Vagina (tissue), 2 donors: Measurements from ENCODE around the gene NRXN3. TPM values are rescaled to one million over a fixed set of nuclear protein-coding genes. Genes with fewer than 3 reads are reported as not detected.

Experiments used
- DNase-seq, 2 donors: peaks; one replicate each; pipeline ENCODE4 v3.0.0-alpha.2; 2017; ENCODE audit errors: extremely low spot score in 2 of 2
- H3K27ac ChIP-seq: fragments of 200-600 bp; sonication (generic); one replicate; pipeline ENCODE4 v1.5.1; 2019
- H3K27me3 ChIP-seq: fragments of 200-600 bp; sonication (generic); one replicate; pipeline ENCODE4 v1.5.1; 2019
- H3K36me3 ChIP-seq, 2 donors: fragments of 200-600 bp; sonication (generic); one replicate each; pipeline ENCODE4 v1.5.1; 2017 to 2019
- H3K4me1 ChIP-seq: fragments of 200-600 bp; sonication (generic); one replicate; pipeline ENCODE4 v1.5.1; 2019
- H3K4me3 ChIP-seq, 2 donors: fragments of 200-600 bp; sonication (generic); 1 replicate in 1 of 2; 2 replicates in 1 of 2; pipeline ENCODE4 v1.5.1; 2016 to 2019
- H3K9me3 ChIP-seq: fragments of 200-600 bp; sonication (generic); one replicate; pipeline ENCODE4 v1.5.1; 2019
- CTCF ChIP-seq, 3 experiments: fragments of 450-650 bp in 2 of 3; fragments of 200-600 bp in 1 of 3; sonication (generic) in 1 of 3; IDR thresholded peaks; one replicate each; pipeline ENCODE4 v1.5.1; 2017 to 2019; ENCODE audit warnings: antibody characterized with exemption in 3 of 3, mild to moderate bottlenecking in 2 of 3, moderate library complexity in 2 of 3
- POLR2A ChIP-seq, 2 donors: fragments of 450-650 bp; IDR thresholded peaks; one replicate each; pipeline ENCODE4 v1.6.1; 2017; ENCODE audit warnings: antibody characterized with exemption in 2 of 2, mild to moderate bottlenecking in 2 of 2, moderate library complexity in 2 of 2
- POLR2AphosphoS5 ChIP-seq, 2 donors: sonication (generic); formaldehyde crosslinking; IDR thresholded peaks; one replicate each; pipeline ENCODE4 v1.9.0; 2017; ENCODE audit warnings: antibody characterized with exemption in 2 of 2, mild to moderate bottlenecking in 2 of 2, low read depth in 1 of 2; ENCODE audit not compliant: insufficient read depth in 1 of 2
- intact Hi-C: fragments of 100-400 bp; cut with DNase I; formaldehyde crosslinking; loops from one replicate; pipeline ENCODE4 v1.15.1; 2023
- total RNA-seq: library from RNA; depleted of rRNA; stranded (reverse); fragments of >200 nt; gene quantifications from one replicate; pipeline ENCODE4 v1.2.3, GENCODE V29; 2016

NRXN3 gene
- total RNA-seq, 1 donor from 2014 or later = 4.7 TPM

- Histone ChIP-seq H3K9me3 (no peaks in the 10 kb centered on the region), H3K27me3 (no peaks in the 10 kb centered on the region), H3K4me1 (no peaks in the 10 kb centered on the region), H3K4me3 (no peak overlapping the region), H3K27ac (no peak overlapping the region), H3K36me3 (no peaks in the 10 kb centered on the region)
- intact Hi-C loops = no loop called here
- no peak for DNase-seq
- TF ChIP-seq CTCF (IDR thresholded peaks at IDR 0.05) (no peak), POLR2AphosphoS5 (IDR thresholded peaks at IDR 0.05; ENCODE audit: insufficient read depth in 1 of 2, low read depth in 1 of 2) (no peak), POLR2A (IDR thresholded peaks at IDR 0.05) (no peak)
Measured at GRCh38 chr14:79712302-79712950, 1542.3 kb downstream of the NRXN3 start.

- H3K4me1 ChIP-seq = no peaks in the 10 kb centered on the region
- H3K27ac ChIP-seq = no peak overlapping the region
- intact Hi-C loops = no loop called here
- H3K4me3 ChIP-seq = no peak overlapping the region
- TF ChIP-seq CTCF (IDR thresholded peaks at IDR 0.05) (no peak), POLR2A (IDR thresholded peaks at IDR 0.05) (no peak), POLR2AphosphoS5 (IDR thresholded peaks at IDR 0.05; ENCODE audit: insufficient read depth in 1 of 2, low read depth in 1 of 2) (peak in 1 of 2 donors; percentile 22)
- no peaks in the 10 kb centered on the region for H3K27me3 ChIP-seq
- H3K9me3 ChIP-seq = no peaks in the 10 kb centered on the region
- no peak for DNase-seq
- H3K36me3 ChIP-seq = no peaks in the 10 kb centered on the region
Measured at GRCh38 chr14:79721399-79722084, 1551.4 kb downstream of the NRXN3 start.

- intact Hi-C loops = no loop called here
- Histone ChIP-seq H3K36me3 (no peaks in the 10 kb centered on the region), H3K4me1 (no peaks in the 10 kb centered on the region), H3K4me3 (no peak overlapping the region), H3K27ac (no peak overlapping the region), H3K9me3 (no peaks in the 10 kb centered on the region), H3K27me3 (no peaks in the 10 kb centered on the region)
- TF ChIP-seq POLR2AphosphoS5 (IDR thresholded peaks at IDR 0.05; ENCODE audit: insufficient read depth in 1 of 2, low read depth in 1 of 2) = no peak
- no peak for TF ChIP-seq POLR2A (IDR thresholded peaks at IDR 0.05)
- no peak for TF ChIP-seq CTCF (IDR thresholded peaks at IDR 0.05)
- no peak for DNase-seq
Measured at GRCh38 chr14:79724934-79725717, 1555.0 kb downstream of the NRXN3 start.

GRCh38 chr14:79727900-79728299, 1557.7 kb downstream of the NRXN3 start:
- no peaks in the 10 kb centered on the region for H3K27me3 ChIP-seq
- no peak overlapping the region for H3K4me3 ChIP-seq
- intact Hi-C loops = no loop called here
- H3K4me1 ChIP-seq = no peaks in the 10 kb centered on the region
- no peak for DNase-seq
- TF ChIP-seq CTCF (IDR thresholded peaks at IDR 0.05) = no peak
- TF ChIP-seq POLR2AphosphoS5 (IDR thresholded peaks at IDR 0.05; ENCODE audit: insufficient read depth in 1 of 2, low read depth in 1 of 2) = no peak
- TF ChIP-seq POLR2A (IDR thresholded peaks at IDR 0.05) = no peak
- H3K27ac ChIP-seq = no peak overlapping the region
- no peaks in the 10 kb centered on the region for H3K9me3 ChIP-seq
- no peaks in the 10 kb centered on the region for H3K36me3 ChIP-seq
